PFSK-1 (cell line): Measurements from ENCODE around the gene VAMP4.

Experiments
- FOXP2 ChIP-seq: optimal IDR thresholded peaks from 2 replicates; pipeline ENCODE3; 2011; ENCODE audit warnings: borderline replicate concordance, control low read depth, inconsistent platforms; ENCODE audit not compliant: insufficient read depth; ENCODE audit errors: extremely low read length, extremely low read depth
- POLR2AphosphoS5 ChIP-seq: IDR thresholded peaks from 2 replicates; pipeline ENCODE4 v1.6.1; 2012; ENCODE audit warnings: low read depth, mild to moderate bottlenecking, control low read depth, low read length, moderate library complexity
- SIN3A ChIP-seq: IDR thresholded peaks from 2 replicates; pipeline ENCODE4 v1.6.1; 2012; ENCODE audit warnings: mild to moderate bottlenecking, low read length, moderate library complexity, borderline replicate concordance; ENCODE audit not compliant: insufficient read depth
- TAF1 ChIP-seq: IDR thresholded peaks from 2 replicates; pipeline ENCODE4 v1.6.1; 2012; ENCODE audit warnings: low read length, control low read depth, borderline replicate concordance; ENCODE audit not compliant: insufficient read depth
- TF ChIP-seq, protein P1 (sequence below), 2 experiments: IDR thresholded peaks; 2 replicates each; pipeline versions ENCODE4 v1.6.1 to v1.8.0; 2011 to 2012; ENCODE audit warnings: low read depth in 2 of 2, low read length in 2 of 2, control low read depth in 1 of 2, inconsistent platforms in 1 of 2, mild to moderate bottlenecking in 1 of 2, moderate library complexity in 1 of 2; ENCODE audit not compliant: insufficient read depth in 1 of 2

VAMP4 gene

DNA sequence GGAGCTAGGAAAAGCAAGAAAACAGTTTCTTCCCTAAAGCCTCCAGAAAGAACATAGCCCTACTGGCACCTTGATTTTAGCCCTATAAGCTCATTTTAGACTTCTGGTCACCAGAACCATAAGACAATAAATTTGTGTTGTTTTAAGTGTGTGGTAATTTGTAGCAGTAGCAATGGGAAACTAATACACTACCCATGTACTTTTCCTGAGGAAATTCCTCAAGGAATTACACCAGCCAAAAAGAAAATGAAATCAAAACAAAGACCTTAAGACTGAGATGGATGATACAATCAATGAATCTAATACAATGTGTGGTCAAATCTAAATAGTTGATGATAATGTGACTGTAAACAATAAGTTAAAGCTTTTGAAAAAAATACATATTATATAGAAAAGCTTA, 11.8 kb downstream of the VAMP4 start:
- TF ChIP-seq FOXP2 (no peak), SIN3A (no peak), POLR2AphosphoS5 (no peak), TAF1 (no peak)
- TF ChIP-seq, protein P1, sequence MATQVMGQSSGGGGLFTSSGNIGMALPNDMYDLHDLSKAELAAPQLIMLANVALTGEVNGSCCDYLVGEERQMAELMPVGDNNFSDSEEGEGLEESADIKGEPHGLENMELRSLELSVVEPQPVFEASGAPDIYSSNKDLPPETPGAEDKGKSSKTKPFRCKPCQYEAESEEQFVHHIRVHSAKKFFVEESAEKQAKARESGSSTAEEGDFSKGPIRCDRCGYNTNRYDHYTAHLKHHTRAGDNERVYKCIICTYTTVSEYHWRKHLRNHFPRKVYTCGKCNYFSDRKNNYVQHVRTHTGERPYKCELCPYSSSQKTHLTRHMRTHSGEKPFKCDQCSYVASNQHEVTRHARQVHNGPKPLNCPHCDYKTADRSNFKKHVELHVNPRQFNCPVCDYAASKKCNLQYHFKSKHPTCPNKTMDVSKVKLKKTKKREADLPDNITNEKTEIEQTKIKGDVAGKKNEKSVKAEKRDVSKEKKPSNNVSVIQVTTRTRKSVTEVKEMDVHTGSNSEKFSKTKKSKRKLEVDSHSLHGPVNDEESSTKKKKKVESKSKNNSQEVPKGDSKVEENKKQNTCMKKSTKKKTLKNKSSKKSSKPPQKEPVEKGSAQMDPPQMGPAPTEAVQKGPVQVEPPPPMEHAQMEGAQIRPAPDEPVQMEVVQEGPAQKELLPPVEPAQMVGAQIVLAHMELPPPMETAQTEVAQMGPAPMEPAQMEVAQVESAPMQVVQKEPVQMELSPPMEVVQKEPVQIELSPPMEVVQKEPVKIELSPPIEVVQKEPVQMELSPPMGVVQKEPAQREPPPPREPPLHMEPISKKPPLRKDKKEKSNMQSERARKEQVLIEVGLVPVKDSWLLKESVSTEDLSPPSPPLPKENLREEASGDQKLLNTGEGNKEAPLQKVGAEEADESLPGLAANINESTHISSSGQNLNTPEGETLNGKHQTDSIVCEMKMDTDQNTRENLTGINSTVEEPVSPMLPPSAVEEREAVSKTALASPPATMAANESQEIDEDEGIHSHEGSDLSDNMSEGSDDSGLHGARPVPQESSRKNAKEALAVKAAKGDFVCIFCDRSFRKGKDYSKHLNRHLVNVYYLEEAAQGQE (IDR thresholded peaks at IDR 0.05; ENCODE audit: insufficient read depth in 1 of 2, low read depth in 2 of 2, low read length in 2 of 2) = no peak

DNA sequence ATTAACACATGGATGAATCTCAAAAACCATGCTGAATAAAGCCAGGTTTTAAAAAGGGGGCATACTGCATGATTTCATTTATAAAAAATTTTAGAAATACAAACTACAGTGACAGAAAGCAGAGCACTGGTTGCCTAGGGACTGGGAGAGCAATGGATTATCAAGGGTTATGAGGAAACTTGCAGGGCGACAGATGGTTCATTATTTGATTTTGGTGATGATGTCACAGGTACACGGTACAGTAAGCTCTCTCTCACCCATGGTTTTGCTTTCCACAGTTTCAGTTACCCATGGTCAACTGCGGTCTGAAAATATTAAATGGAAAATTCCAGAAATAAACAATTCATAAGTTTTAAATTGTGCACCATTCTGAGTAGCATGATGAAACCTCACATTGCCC, 14.1 kb downstream of the VAMP4 start:
- TF ChIP-seq FOXP2 = no peak
- no peak for TF ChIP-seq SIN3A

DNA sequence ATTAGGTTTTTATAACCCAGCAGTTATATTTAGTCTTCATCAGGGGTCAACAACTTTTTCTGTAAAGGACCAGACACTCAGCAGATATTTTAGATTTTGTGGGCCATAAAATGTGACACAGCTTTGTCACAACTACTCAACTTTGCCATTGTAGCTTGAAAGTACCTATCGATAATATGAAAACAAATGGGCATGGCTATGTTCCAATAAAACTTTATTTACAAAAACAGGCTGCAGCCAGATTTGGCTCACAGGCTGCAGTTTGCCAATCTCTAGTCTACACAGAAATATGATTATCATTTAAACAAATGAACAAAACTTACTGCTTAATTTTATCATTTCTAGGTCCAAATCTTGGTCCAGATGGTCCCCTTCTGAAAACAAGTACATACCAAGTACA, 23.0 kb downstream of the VAMP4 start:
- no peak for TF ChIP-seq TAF1
- no peak for TF ChIP-seq SIN3A
- no peak for TF ChIP-seq POLR2AphosphoS5
- TF ChIP-seq FOXP2 = no peak
- TF ChIP-seq, protein P1 (IDR thresholded peaks at IDR 0.05; ENCODE audit: insufficient read depth in 1 of 2, low read depth in 2 of 2, low read length in 2 of 2) = no peak

DNA sequence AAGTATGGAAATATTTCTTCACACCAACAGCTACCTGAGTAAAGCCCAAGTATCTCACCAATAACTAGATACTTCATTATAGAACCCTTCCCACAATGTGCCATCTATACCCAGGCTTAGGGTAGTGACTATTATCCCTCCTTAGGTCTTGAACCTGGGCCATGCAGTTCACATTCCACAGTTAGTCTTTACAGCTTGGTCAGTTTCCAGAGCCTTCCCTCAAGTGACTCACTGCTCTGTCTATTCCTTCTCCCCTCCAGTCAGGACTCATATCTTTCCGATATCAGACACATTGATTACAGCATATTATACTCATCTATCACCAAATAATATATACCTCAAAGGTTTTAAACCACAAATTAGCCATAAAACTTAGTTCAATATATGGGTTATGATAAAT, 23.6 kb downstream of the VAMP4 start:
- TF ChIP-seq SIN3A (no peak), TAF1 (no peak), POLR2AphosphoS5 (no peak), FOXP2 (no peak)
- TF ChIP-seq, protein P1 (IDR thresholded peaks at IDR 0.05; ENCODE audit: insufficient read depth in 1 of 2, low read depth in 2 of 2, low read length in 2 of 2) = no peak

DNA sequence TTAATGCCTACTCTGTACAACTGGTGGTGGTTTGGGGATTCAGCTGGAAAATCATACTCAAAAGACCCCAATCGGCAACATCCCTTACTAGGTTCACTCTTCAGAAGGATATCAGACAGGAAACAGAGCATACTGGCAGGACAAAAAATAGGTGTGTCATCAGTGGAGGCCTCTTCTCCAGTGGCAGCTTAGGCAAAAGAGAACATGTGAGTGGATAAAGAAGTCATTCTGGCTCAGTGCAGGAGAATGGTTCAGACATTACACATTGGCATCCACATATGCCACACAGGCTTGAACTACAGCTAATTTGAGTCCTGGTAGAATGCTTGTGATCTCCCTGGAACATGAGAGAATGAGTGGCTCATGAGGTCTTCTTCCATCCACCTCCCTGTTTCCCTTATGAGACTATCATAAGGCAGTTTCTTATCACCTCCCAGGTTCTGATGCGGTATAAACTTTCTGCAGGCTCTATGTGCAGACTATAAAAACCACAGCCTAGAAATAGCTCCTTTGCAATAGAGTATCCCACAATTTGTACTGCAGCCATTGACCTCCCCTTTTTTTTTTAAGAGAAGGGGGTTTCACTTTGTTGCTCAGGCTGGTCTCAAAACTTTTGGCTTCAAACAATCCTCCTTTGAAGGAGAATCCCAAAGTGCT, 24.7 kb downstream of the VAMP4 start:
- TF ChIP-seq FOXP2 (no peak), POLR2AphosphoS5 (no peak)
- TF ChIP-seq, protein P1 (IDR thresholded peaks at IDR 0.05; ENCODE audit: insufficient read depth in 1 of 2, low read depth in 2 of 2, low read length in 2 of 2) = no peak
